HG03196 (cell line): ENCODE measurements around the gene TEKT2.

Experiments used
- ATAC-seq: cut with Tn5 transposase; IDR thresholded peaks from one replicate; pipeline ENCODE4 v1.9.1; 2021; ENCODE audit not compliant: unreplicated experiment

Gene TEKT2

DNA sequence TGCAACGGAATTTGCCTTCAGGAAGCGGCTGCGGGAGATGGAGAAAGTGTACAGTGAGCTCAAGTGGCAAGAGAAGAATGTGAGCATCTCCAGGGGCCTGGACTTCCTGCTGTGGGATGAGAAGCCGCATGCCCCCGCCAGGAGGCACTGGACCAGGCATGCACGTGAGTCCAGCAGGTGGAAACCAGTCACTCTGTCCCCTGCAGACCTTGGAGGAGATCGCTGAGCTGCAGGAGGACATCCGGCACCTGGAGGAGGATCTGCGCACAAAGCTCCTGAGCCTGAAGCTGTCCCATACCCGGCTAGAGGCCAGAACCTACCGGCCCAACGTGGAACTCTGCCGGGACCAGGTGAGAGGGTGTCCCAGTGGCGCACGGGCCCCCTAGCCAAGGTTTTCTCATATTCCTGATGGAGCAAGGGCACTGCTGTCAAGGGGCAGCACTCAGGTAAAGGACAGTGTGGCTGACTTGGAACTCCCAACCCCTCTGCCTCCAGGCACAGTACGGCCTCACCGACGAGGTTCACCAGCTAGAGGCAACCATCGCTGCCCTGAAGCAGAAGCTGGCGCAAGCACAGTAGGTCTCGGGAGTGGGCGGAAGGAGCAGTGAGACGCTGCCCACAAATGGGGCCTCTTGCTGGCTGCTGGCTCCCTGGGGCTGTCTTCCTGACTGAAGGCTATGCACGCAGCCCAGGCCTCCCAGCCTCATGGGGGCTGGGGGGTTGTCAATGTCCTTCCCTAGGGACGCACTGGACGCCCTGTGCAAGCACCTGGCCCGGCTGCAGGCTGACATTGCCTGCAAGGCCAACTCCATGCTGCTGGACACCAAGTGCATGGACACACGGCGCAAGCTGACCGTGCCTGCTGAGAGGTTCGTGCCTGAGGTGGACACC lies 3.6 kb downstream of the TEKT2 start:
- no peak for ATAC-seq

DNA sequence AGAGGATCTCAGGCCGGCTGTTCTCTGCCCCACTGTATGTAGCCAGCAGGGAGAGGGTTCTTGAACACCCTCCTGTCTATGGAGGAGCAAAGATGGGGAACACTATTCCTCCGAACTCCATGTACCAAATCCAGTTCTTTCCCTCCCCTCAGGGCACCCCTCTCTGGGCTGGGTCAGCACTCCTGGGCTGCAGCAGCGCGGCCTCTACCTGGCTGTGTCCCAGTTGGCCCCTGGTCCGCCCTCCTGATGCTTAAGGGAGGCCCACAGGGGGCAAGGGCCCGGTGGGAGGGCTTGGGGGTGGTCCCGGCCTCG lies 4.3 kb downstream of the TEKT2 start:
- no peak for ATAC-seq

DNA sequence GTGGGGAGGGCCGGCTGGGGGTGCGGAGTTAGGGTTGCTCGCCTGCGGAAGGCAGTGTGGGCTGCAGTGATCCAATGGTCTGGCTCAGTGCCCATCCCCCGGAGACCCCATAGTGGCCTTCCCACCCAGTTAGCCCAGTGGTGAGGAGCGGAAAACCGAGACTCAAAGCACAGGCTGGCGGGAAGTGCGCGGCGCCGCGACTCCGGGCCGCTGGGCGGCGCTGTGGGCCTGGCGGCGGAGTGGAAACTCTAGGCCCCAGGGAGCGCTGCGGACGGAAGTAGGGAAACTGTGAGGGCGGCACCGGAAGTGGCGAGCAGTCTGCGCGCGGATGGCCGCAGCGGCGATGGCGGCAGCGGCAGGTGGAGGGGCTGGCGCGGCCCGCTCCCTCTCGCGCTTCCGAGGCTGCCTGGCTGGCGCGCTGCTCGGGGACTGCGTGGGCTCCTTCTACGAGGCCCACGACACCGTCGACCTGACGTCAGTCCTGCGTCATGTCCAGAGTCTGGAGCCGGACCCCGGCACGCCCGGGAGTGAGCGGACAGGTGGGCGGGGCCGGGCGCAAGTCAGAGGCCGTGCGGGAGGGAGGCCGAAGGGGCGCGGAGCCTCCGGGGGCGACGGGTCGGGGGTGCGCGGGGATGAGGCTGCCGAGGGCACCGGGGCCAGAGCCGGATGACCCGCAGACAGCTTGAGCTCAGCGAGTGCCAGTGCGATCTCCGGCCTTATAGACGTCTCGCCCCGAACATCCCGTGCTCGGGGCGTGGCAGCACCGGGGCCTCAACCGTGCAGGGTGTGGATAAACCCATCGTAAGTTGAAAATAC lies 4.9 kb downstream of the TEKT2 start, which contains the start of gene ADPRS:
ADPRS (plus strand) TSS at position 316 of the 816 bp plus-strand sequence; CDS start at position 329, 13 bp downstream.
- ATAC-seq, result peak; percentile 71

DNA sequence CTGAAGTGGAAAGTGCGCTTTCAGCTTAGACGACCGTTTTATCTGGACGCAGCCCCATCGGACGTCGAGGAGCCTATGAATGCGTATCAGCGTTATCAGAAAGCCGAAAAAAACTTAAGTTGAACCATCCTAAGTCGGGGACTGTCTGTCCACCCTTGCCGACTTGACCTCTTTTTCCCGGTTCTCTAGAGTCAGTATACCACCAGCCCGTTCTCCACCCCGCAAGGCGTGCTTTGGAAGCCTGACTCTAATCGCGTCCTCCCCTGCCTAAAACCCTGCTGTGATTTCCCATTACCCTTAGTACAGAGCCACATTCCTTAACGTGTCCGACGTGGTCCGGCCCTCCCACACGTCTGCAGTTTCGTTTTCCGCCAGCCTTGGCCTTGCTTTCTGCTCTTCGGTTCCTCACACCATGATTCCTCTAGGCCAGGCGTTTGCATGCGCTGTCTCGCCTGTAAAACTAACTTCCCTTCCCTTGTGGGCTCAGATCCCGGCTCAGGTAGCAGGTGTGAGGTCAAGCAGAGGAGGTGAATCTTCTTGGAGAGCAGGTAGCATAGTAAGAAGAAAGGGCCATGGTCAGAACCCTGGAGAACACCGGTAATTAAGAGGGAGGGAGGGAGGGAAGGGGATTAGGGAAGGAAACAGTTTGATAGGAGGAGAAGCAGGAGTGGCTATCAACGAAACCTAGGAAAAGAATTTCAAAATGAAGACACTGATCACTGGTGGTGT lies 5.7 kb downstream of the TEKT2 start:
- ATAC-seq, result no peak

DNA sequence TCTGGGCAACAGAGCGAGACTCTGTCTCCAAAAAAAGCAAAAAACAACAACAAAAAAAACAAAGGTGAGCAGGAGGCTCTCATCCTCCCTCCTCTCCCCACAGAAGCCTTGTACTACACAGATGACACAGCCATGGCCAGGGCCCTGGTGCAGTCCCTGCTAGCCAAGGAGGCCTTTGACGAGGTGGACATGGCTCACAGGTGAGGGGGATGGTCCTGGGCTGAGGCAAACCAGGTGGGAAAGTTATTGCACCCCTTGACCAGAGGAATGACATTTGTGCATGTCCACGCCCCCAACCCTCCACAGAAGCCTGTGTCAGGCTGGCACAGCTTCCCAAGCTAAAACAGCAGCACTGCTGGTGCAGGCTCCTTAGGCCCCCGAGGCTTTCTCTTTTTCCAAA lies 7.2 kb downstream of the TEKT2 start:
- no peak for ATAC-seq

DNA sequence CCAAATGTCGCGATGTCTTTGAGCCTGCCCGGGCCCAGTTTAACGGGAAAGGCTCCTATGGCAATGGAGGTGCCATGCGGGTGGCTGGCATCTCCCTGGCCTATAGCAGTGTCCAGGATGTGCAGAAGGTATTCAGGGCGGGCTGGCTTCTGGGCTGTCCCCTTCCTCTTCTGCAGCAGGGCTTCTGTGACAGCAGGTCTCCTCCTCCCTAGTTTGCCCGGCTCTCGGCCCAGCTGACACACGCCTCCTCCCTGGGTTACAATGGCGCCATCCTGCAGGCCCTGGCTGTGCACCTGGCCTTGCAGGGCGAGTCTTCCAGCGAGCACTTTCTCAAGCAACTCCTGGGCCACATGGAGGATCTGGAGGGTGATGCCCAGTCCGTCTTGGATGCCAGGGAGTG lies 7.8 kb downstream of the TEKT2 start:
- no peak for ATAC-seq

DNA sequence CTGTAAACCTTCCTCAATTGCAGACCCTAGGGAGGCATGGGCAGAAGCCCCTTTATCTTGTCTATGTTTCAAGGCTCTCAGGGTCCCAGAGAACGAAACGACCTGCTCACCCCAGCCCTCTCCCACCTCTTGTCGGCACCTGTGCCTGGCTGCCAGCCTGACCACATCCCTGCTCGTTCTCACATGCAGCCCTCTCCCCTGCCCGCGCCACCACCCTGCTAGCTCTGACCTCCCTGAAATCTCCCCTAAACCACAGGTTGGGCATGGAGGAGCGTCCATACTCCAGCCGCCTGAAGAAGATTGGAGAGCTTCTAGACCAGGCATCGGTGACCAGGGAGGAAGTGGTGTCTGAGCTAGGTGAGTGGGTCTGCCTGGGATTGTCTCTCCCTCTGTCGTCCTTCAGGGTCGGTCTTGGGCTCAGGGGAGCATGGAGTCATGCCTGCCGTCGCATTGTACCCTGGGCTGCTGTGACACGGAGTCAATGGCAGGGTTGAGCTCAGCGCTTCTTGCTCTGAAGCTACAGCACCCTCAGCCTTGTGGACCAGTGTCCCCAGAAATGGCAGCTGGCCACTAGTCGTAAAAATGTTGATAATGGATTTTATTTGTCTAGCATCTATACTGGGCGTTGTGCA lies 8.4 kb downstream of the TEKT2 start:
- no peak for ATAC-seq

DNA sequence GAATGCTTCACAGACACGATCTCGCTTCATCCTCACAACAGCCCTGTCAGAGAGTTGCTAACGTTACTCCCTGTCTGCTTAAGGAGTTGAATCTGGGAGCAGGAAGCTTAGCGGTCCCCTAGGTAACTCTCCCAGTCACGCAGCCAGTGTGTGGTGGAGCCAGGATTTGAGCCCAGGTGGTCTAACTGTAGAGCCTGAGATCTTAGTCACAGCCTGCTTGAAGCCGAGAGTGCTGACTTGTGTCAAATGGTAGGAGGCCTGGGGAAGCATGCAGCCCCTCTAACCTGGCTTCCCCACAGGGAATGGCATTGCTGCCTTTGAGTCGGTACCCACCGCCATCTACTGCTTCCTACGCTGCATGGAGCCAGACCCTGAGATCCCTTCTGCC lies 8.9 kb downstream of the TEKT2 start:
- no peak for ATAC-seq

DNA sequence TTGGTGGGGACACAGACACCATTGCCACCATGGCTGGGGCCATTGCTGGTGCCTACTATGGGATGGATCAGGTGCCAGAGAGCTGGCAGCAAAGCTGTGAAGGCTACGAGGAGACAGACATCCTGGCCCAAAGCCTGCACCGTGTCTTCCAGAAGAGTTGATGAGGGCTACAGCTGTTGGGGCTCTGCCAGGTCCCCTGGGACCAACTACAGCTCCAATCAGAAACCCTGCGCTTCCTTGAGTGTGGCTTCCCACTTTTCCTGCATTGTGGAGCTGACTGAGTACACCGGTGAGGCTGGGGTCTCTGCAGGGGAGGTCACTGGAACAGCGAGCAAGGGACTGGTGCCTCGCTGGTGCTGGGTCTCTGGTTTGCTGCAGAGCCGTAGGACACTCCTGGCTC lies 9.3 kb downstream of the TEKT2 start:
- no peak for ATAC-seq

DNA sequence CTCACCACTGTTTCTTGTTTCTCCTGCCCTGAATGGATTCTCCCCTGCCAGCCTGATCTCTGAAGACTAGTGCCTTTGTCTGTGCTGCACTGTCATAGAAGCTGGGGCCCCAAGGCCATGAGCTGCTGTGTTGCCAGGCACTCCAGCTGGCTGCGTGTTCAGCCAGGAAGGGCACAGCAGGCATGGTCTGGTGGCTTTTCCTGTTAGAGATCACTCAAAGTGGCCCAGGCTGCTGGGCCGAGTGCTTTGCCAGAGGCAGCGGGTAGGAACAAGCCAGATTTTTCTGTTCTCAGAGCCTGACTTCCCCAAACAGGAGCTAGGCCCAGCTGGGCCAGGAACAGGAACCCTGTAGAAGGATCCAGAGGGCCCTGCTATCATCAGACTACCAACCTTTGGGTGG lies 10.0 kb downstream of the TEKT2 start:
- ATAC-seq, result no peak

DNA sequence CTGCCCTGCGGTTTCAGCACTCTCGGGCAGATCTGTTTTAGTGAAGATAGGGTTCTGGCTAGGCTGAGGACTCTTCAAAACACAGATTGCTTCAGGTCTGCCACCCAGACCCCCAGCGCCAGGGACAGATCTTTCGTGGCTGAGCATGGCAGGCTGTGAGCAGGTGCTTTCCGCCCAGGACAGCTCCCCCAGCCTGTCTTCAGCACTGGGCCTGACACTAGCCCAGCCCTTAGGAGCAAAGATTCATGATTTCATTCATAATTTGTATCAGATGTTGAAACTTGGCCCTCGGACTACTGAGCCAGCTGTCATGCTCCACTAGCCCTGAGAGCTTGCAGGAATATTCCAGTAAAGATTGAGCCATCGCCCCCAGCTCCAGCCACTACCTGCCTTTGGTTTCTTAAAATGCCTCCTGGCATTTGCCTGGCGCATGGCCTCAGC lies 10.7 kb downstream of the TEKT2 start:
- ATAC-seq, result no peak

DNA sequence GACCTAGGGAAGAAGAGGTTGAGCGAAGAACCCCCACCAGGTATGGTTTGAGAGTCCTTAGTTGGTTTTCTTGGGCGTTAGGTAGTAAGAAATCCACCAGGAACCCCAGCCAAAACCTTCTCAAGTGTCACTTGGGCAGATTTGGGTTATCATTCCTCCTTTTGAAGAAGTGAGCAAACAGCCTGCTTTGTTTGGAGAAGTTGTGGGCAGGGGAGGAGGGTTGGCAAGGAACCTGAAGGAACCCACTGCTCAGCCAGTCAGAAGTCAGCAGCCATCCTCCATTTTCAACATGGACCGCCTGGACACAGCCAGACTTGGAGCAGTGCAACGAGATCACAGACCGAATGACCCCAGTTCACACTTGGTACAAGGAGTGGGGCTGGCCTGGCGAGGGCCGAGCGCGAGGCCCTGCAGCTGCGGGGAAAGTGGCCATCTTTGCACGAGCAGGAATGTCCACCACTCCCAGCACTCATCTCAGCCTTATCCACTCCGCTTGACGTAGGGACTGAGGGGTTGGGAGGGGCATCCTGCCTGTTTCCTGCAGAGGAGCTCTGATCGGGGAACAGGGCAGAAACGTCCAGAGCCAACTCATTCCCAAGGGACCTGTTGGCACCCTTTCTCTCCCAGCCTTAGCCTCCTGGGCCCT lies 12.0 kb downstream of the TEKT2 start:
- ATAC-seq, result no peak

DNA sequence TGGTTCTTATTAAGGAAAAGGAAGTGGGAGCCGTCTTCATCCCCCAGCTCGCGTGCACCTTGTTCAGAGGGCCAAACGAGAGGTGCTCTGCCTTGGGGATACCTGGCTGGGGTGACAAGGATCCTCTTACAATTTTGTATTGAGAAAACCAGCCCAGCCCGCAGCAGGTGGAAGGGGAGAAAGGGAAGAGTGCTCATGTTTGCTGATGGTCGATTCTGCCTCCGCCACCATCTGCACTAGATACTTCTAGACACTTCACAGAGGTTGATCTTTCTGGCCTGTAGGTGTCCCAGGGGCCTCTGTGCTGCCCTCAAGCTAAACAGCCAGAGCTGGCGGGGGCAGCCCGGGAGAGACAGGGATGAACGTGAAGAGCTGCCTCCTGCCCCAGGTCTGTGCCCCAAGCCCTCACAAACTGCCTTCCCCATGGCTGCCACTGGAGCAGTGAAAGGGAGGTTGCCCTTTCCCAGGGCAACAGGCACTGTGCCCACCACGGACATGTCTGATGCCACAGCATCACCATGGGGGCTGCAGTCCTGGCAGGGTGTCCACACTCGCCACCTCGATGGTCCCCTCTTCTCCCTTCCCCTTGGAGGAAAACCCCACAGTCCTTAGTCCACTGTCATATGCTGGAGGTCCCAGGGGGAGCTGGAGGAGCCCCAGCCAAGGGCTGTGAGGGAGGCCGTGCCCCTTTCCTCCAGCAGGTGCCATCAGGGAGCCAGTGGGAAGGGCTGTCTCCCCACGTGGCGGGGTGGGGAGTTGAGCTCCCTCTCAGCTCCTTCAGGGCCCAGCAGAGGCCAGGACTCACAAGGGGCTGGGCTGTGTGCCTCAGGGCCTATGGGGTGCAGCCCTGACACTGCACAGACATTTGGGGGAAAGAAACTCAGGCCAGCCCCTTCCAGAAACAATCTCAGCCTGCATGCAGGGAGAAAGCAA lies 12.9 kb downstream of the TEKT2 start:
- ATAC-seq, result no peak

DNA sequence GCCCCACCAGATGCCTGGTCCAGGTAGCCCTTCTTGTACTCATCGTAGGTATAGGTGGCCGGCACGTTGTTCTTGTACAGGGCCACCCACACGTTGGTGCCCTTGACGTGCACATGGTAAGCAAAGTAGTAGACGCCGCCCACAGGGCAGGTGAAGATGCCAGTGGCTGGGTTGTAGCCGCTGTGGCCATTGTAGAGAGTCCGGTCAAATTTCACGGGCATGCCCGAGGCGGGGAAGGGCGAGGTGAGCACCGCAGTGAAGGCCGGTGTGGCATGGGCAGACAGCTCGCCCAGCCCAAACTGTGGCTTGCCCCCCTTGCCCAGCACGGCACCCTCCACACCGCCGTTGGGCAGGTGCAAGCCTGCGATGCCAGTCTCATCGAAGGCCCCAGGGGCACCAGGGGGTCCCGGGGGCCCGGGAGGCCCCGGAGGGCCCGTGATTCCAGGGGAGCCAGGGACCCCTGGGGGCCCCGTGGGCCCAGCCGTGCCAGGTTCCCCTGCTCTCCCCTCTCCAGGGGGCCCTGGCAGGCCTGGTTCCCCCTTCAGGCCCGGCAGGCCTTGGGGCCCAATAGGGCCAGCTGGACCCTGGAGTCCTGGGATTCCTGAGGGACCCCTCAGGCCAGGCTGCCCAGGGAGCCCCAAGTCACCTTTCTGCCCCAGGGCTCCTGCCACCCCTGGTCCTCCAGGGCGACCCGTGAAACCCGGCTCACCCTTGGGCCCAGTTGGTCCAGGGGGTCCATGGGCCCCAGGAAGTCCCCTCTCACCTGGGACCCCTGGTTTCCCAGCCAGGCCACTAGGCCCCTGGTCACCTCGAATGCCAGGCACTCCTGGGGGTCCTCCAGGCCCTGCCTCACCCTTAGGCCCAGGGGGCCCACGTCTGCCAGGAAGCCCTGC lies 14.0 kb downstream of the TEKT2 start:
- ATAC-seq, result no peak

DNA sequence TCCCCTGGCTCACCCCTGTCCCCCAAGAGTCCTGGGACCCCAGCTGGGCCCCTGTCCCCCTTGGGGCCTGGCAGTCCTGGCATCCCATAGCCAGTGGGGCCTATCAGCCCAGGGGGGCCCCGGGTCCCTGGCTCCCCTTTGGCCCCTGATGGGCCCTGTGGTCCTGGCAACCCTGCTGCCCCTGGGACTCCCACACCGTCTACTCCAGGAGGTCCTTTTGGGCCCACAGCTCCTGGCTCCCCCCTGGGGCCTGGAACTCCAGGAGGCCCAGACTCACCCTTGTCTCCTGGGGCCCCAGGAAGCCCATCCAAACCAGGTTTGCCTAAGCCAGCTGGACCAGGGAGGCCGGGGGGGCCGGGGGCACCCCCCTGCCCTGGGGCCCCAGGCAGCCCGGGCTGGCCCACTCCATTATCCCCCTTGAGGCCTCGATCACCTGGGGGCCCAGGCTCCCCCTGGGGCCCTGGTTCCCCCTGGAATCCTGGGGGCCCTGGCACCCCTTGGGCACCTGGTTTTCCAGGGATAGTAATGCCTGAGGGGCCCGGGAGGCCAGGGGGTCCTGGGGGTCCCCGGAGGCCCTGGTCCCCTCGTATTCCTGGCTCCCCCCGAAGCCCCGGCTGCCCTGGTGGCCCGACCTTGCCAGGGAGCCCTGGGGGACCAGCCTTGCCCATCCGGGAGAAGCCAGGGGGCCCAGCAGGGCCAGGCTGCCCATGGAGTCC lies 14.9 kb downstream of the TEKT2 start:
- ATAC-seq, result no peak

DNA sequence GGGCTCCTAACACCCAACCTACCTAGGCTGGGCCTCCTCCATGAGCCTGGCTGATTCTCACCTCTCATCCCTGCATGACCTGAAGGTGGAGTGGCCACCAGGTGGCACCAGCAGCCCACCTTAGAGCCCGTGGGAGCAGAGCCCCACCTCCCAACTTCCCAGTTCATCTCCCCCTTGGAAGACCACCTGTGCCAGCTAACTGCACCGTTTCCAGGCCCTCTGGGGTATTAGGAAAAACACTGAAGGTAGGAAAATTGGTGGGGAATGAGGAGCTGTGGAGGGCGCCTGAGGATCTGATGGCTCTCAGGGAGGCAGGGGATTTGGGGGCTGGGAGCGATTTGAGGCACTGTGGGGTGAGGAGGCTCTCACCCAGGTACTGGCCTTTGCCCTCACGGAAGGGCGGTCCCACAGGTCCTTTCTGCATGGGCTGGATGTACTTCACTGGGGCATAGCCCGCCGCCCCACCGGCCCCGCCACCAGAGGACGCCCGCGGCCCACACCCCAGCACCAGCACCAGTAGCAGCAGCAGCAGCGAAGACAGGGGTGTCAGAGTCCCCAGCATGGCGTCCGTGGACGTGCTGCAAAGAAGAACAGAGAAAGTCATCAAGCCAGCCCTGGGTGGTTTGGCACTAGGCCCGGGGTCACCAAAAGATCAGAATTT lies 15.9 kb downstream of the TEKT2 start:
- no peak for ATAC-seq

DNA sequence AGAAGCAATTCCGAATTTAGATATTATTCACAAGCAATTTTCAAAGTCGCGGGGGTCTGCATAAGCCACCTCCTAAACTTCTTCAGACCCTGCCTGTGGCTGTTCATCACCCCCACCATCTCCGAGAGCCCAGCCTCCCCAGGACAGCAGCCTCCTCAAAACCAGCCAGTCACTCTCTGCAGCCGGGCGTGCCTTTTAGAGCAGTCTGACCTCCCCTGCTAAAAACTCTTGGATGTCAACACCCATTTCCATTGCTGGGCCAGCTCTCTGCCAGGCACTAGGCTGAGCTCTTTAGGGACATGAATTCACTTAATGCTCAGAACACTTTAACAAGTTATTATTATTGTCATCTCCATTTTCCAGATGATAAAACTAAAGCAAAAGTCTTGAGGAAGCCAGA lies 16.5 kb downstream of the TEKT2 start:
- no peak for ATAC-seq
